Panc1 (cell line): ENCODE results near the gene ERG.

ENCODE experiments used
- CTCF ChIP-seq: fragments of 450-650 bp; IDR thresholded peaks from 2 replicates; pipeline ENCODE4 v1.5.1; 2017; ENCODE audit warnings: mild to moderate bottlenecking
- POLR2AphosphoS5 ChIP-seq: IDR thresholded peaks from 2 replicates; pipeline ENCODE4 v1.6.1; 2012; ENCODE audit warnings: mild to moderate bottlenecking, low read depth, low read length, moderate library complexity
- REST ChIP-seq, 2 experiments: IDR thresholded peaks; 2 replicates each; pipeline ENCODE4 v1.6.1; 2011 to 2012; ENCODE audit warnings: low read depth in 2 of 2, control low read depth in 1 of 2, low read length in 1 of 2, mild to moderate bottlenecking in 1 of 2, moderate library complexity in 1 of 2; ENCODE audit not compliant: insufficient read depth in 1 of 2
- SIN3A ChIP-seq: IDR thresholded peaks from 2 replicates; pipeline ENCODE4 v1.6.1; 2012; ENCODE audit warnings: low read depth, mild to moderate bottlenecking, low read length, moderate library complexity, borderline replicate concordance; ENCODE audit not compliant: insufficient read depth

GRCh38 chr21:38531591-38531990, 33.3 kb upstream of the ERG start:
- TF ChIP-seq CTCF (no peak), POLR2AphosphoS5 (no peak), REST (IDR thresholded peaks at IDR 0.05; ENCODE audit: insufficient read depth in 1 of 2, low read depth in 2 of 2, low read length in 1 of 2) (no peak), SIN3A (no peak)
